HG02623 (cell line): Measurements from ENCODE around the gene SYMPK.

ENCODE experiments used
- ATAC-seq: cut with Tn5 transposase; IDR thresholded peaks from one replicate; pipeline ENCODE4 v1.9.1; 2021; ENCODE audit warnings: moderate library complexity; ENCODE audit not compliant: unreplicated experiment

The SYMPK gene

GRCh38 chr19:45886427-45887199 is 23.7 kb upstream of the SYMPK start:
- peak; percentile 46 for ATAC-seq

DNA sequence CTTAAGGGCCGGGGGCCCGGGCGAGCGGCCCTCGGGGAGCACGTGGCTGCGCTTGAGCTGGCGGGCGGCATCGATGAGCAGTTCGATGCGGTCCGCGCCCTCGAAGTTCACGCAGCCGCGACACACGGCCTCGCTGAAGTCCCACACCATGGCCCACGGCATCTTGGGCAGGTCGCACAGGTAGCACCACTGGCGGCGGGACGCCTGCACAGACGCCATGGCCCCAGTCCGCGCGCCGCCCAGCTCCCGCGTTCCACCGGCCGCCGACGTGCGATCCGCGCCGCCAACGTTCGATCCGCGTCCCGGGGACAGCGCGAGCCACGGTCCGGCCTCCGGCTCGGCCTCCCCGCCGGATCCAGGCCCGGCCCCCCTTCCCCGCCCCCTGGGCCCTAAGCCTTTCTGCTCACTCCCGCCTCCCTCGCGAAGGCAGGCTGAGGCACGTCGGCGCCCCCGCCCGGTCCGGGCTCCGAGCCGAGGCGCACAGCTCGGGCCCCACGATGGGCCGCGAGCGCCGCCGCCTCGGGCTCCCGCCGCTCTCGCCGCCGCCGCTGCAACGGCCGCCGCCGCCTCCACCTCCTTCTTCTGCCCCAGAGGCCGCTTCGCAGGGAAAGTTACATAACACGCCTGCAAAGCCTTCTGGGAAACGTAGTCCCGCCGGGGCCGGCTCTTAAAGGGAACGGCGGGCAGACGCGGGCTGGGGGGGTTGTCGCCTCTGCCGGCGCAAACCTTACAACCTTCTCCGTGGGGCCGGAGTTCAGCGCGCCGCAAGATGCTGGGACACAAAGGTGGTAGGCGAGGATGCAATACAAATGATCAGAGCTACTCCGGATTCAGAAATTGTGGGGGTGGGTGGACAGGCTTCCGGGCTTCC is 22.8 kb upstream of the SYMPK start, which contains the start of gene IRF2BP1:
Gene IRF2BP1, minus strand, starts transcription at position 586 of the 871 bp plus-strand sequence. Its CDS starts 367 bp downstream, at position 219.
- ATAC-seq = peak; percentile 43

- no peak for ATAC-seq
Measured at GRCh38 chr19:45884682-45885555, 22.0 kb upstream of the SYMPK start.

DNA sequence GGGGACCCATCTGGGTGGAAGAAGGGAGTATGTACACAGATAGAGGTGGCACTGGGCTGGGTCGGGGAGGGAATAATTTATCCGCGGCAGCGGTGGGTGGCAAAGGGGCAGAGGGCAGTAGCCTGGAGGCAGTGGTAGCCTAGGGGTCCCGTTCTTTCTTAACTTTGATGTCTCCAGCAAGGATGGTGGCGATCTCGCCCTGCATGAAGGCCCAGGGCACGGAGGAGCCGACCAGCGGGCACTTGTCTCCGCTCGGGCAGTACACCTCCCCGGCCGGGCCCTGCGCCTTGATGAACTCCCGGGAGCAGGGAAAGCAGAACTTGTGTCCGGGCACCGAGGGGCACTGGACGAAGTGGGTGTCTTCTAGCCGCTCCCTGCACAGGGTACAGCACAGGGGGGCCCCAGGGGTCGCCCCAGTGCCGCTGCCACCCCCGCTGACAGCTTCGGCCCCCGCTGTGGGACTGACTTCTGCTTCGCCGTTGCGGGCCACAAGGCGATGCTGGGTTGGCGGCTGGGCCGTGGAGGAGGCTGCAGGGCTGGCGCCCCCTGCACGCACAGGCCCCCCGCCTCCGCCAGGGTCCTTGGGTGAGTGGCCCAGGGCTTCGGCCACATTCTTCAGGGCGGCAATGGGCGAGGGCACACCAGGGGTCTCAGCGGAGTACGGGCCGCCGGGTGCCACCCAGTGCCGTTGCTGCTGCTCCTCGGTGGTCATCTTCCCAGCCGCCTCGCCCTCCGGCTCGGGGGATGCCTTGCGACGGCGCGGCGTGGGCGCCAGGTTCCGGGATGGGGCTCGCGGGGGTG is 21.1 kb upstream of the SYMPK start:
- no peak for ATAC-seq

GRCh38 chr19:45883586-45883880 is 20.6 kb upstream of the SYMPK start:
- ATAC-seq = no peak

GRCh38 chr19:45882652-45883585 is 20.0 kb upstream of the SYMPK start:
- no peak for ATAC-seq

DNA sequence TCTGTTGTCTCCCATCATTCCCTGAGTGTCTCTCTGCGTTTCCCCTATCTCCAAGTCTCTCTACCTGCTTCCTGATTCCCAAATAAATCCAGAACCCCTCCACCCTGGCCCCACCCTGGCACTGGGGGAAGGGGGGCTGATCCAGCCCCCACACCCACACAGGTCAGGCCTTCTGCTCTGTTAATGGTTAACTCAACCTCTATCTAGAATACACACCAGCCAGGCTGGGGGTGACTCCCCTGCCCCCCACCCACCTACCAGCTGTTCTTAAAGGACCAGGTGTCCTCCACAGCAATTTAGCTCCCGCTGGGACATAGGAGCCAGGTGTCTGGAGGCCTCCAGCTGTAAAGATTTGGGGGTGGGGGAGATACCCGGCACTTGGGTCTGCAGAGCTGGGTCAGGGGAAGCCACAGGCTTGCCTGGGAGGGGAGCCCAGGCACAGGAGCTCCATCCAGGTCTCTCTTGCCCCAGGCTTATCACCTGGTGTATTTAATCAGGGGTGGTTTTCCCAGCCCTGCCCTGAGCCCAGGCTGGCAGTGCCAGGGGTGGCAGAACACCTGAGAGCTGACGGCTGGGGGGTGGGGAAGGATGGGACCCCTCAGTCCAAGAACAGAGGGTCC is 19.1 kb upstream of the SYMPK start:
- ATAC-seq = no peak

- no peak for ATAC-seq
Measured at GRCh38 chr19:45881082-45881908, 18.3 kb upstream of the SYMPK start.

DNA sequence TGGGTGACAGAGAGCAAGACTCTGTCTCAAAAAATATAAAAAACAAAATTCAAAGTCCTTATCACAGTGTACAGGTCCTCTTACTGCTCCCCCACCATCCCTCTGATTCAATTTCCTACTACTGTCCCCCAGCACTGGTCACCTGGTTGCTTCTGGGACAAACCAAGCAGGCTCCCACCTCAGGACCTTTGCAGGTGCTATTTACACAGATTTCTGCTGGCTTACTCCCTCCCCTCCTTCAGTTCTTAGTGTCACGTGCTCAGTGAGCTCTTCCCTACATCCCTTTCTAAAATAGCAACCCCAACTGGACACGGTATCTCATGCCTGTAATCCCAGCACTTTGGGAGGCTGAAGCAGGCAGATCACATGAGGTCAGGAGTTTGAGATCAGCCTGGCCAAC is 17.0 kb upstream of the SYMPK start:
- no peak for ATAC-seq

- ATAC-seq = no peak
Measured at GRCh38 chr19:45879055-45879454, 16.1 kb upstream of the SYMPK start.

DNA sequence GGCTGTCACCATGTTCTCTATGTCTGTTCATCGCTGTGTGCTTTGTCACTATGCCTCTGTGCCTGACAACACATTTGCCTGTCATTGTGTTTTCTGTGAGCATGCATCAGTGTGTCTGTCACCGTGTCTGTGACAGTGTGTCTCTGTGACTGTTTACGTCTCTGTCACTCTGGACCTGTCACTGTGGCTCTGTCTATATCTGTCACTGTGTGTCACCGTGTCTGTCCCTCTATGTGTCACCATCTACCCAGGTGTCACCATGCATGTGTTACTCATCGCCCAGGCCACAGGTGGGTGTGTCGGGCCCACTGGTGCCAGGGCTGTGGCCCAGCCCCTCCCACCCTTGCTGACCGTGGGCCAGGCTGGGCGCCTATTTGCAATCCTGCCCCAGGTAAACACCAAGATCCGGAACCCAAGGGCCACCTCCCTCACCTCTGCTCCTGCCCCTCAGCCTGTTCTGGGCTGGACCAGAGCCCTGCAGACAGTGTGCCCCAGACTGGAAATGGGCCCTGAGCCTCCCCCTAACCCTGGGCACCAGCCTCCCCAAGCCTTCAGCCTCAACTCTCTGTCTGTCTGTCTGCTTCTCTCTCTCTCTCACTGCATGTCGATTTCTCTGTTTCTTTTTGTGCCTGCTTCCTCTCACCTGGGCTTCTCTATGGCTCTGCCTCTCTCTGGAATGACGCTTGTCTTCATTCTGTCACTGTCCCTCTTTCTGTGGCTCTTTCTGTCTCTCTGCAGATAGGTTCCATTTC is 15.3 kb upstream of the SYMPK start:
- ATAC-seq = no peak

DNA sequence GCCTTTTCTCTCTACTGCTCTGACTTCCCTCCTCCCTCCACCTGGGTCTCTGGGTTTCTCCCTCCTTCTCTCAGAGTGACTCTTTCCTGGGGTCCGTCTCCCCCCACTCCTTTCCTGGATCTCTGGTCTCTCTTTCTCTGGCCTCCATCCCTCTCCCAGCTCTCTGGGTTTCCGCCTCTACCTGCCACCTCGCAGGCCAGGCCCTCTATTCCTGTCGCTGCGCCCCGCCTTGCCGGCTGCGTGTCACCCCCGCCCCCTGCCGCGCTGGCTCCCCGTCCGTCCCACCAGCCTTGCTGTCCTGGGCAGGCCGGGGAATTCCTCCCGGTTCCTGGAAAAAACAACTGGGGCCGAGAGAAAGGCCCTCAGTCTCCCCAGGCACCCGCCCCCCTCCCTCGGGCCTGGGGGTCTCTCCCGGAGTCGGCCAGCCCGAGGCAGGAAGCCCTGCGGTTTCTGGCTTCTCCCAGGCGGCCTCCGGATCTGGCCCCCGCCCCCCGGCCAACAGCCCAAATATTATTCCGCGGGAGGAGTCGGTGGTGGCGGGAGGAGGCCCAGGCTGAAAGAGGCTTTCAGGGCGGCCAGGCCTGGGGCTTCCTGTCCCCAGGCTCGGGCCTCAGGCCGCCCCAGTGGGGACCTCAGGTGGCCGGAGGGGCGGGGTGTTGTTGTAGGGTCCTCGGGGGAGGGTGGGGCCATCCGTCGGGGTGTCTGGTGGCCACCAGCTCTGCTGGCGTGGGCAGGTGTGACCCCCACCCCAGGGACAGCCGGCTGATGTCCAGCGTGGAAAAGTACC is 13.7 kb upstream of the SYMPK start:
- no peak for ATAC-seq

- ATAC-seq = no peak
Measured at GRCh38 chr19:45876161-45876410, 13.1 kb upstream of the SYMPK start.

DNA sequence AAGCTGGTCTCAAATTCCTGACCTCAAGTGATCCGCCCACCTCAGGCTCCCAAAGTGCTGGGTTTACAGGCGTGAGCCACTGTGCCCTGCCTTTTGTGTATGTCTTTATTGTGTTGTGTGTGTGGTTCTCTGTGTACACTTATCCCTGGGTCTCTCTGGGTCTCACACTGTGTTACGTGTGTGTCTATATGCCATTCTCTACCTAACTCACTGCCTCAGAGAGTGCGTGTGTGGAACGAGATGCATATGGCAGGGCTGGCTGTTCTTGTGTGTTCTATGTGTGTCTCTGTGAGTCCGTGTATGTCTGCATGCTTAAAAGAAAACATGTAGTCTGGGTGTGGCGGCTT is 11.6 kb upstream of the SYMPK start:
- ATAC-seq = no peak

GRCh38 chr19:45873219-45873772 is 10.3 kb upstream of the SYMPK start:
- no peak for ATAC-seq

DNA sequence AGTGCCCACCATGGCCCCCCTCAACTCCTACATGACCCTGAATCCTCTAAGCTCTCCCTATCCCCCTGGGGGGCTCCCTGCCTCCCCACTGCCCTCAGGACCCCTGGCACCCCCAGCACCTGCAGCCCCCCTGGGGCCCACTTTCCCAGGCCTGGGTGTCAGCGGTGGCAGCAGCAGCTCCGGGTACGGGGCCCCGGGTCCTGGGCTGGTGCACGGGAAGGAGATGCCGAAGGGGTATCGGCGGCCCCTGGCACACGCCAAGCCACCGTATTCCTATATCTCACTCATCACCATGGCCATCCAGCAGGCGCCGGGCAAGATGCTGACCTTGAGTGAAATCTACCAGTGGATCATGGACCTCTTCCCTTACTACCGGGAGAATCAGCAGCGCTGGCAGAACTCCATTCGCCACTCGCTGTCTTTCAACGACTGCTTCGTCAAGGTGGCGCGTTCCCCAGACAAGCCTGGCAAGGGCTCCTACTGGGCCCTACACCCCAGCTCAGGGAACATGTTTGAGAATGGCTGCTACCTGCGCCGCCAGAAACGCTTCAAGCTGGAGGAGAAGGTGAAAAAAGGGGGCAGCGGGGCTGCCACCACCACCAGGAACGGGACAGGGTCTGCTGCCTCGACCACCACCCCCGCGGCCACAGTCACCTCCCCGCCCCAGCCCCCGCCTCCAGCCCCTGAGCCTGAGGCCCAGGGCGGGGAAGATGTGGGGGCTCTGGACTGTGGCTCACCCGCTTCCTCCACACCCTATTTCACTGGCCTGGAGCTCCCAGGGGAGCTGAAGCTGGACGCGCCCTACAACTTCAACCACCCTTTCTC is 9.4 kb upstream of the SYMPK start:
- ATAC-seq = no peak
